ENCODE measurements around the gene MGLL.

The MGLL gene

DNA sequence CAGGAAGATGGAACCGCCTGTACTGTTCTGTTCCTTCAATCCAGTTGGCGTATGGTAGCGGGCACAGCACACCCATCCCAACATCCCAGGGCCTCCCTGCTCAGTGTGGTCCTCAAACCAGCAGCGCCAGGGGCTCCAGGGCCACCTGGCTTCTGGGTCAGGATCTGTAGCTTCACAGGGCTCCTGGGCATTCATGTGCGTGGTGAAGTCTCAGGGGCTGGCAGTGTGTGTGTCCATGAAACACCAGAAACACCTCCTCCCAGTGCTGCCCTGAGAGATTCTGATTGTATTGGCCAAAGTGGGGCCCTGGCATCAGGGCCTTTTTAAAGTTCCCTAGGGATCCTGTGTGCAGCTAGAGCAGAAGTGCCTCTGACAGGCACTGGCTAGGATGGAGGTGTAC is 107.4 kb downstream of the MGLL start:
- Histone ChIP-seq H3F3A (ENCODE audit: insufficient read depth, low read length) (no peaks in the 10 kb centered on the region), H3K4me3 (ENCODE audit: low read length) (no peak overlapping the region), H3K4me1 (ENCODE audit: low read length) (no peaks in the 10 kb centered on the region), H3K9me3 (replicated peaks; ENCODE audit: insufficient read depth, low read length) (no peaks in the 10 kb centered on the region), H3K79me2 (ENCODE audit: low read length) (no peaks in the 10 kb centered on the region), H3K27ac (ENCODE audit: low read length) (no peak overlapping the region), H3K9ac (ENCODE audit: low read length) (no peak overlapping the region), H3K4me2 (ENCODE audit: low read depth, low read length) (no peak overlapping the region), H3K36me3 (replicated peaks; ENCODE audit: insufficient read depth, low read length) (no peaks in the 10 kb centered on the region), H3K9me2 (replicated peaks; ENCODE audit: insufficient read depth, low read length) (no peaks in the 10 kb centered on the region), H3K27me3 (replicated peaks; ENCODE audit: insufficient read depth, low read length) (no peaks in the 10 kb centered on the region), H4K20me1 (ENCODE audit: insufficient read depth, low read length) (no peaks in the 10 kb centered on the region), H2AFZ (ENCODE audit: low read length) (no peak overlapping the region)
- TF ChIP-seq EZH2 (optimal IDR thresholded peaks at IDR 0.05; ENCODE audit: low read depth, low read length) (no peak), EZH2phosphoT487 (IDR thresholded peaks at IDR 0.05; ENCODE audit: low read length) (no peak)
- TF ChIP-seq, protein P1, sequence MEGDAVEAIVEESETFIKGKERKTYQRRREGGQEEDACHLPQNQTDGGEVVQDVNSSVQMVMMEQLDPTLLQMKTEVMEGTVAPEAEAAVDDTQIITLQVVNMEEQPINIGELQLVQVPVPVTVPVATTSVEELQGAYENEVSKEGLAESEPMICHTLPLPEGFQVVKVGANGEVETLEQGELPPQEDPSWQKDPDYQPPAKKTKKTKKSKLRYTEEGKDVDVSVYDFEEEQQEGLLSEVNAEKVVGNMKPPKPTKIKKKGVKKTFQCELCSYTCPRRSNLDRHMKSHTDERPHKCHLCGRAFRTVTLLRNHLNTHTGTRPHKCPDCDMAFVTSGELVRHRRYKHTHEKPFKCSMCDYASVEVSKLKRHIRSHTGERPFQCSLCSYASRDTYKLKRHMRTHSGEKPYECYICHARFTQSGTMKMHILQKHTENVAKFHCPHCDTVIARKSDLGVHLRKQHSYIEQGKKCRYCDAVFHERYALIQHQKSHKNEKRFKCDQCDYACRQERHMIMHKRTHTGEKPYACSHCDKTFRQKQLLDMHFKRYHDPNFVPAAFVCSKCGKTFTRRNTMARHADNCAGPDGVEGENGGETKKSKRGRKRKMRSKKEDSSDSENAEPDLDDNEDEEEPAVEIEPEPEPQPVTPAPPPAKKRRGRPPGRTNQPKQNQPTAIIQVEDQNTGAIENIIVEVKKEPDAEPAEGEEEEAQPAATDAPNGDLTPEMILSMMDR (IDR thresholded peaks at IDR 0.05; ENCODE audit: low read length) = no peak
- DNase-seq = no peak

- TF ChIP-seq EZH2phosphoT487 (IDR thresholded peaks at IDR 0.05; ENCODE audit: low read length) (no peak), EZH2 (optimal IDR thresholded peaks at IDR 0.05; ENCODE audit: low read depth, low read length) (no peak)
- TF ChIP-seq, protein P1 (IDR thresholded peaks at IDR 0.05; ENCODE audit: low read length) = no peak
- Histone ChIP-seq H3F3A (ENCODE audit: insufficient read depth, low read length) (no peaks in the 10 kb centered on the region), H3K79me2 (ENCODE audit: low read length) (no peaks in the 10 kb centered on the region), H4K20me1 (ENCODE audit: insufficient read depth, low read length) (no peaks in the 10 kb centered on the region), H3K27ac (ENCODE audit: low read length) (no peak overlapping the region), H2AFZ (ENCODE audit: low read length) (no peak overlapping the region), H3K9me3 (replicated peaks; ENCODE audit: insufficient read depth, low read length) (no peaks in the 10 kb centered on the region), H3K4me1 (ENCODE audit: low read length) (no peaks in the 10 kb centered on the region), H3K9ac (ENCODE audit: low read length) (no peak overlapping the region), H3K36me3 (replicated peaks; ENCODE audit: insufficient read depth, low read length) (no peaks in the 10 kb centered on the region), H3K9me2 (replicated peaks; ENCODE audit: insufficient read depth, low read length) (no peaks in the 10 kb centered on the region), H3K4me3 (ENCODE audit: low read length) (no peak overlapping the region), H3K27me3 (replicated peaks; ENCODE audit: insufficient read depth, low read length) (no peaks in the 10 kb centered on the region), H3K4me2 (ENCODE audit: low read depth, low read length) (no peak overlapping the region)
- no peak for DNase-seq
Observed at GRCh38 chr3:127714125-127714571, 108.2 kb downstream of the MGLL start.

DNA sequence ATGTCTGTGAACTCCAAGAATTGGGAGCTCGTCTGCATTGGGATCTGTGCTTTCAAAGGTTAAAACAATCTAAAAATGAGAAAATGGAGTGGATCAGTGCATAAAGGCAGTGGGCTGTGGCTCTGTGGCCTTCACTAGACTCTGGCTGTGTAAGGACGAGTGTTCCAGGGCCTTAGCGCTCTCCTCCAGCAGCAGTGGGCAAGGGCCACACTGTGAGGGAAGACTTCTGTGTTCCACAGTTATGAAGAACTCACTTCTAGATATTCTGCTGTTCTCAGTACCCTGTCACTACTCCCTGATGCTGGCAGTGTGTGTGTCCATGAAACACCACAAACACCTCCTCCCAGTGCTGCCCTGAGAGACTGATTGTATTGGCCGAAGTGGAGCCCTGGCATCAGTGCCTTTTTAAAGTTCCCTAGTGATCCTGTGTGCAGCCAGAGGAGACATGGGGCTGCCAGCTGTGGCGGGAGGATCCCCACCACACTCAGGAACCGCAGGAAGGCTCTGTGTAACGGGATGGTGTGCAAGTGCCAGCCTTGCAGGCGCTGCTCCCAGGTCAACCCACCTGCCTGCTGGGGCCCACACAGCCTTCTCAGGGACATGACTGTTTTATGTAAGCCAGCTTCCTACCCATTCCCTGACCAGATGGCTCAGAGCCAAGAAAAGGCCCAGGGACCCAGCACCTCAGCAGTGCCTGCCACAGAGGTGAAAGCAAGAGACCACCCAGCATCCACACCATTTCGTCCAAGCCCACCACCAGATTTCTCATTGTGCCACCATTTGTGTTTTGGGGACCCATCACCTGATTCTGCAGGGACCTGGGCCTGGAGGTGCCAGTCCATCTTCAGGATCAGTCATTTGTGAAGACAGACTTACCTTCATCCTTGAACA is 109.2 kb downstream of the MGLL start:
- Histone ChIP-seq H3K9ac (ENCODE audit: low read length) (no peak overlapping the region), H4K20me1 (ENCODE audit: insufficient read depth, low read length) (no peaks in the 10 kb centered on the region), H3K9me2 (replicated peaks; ENCODE audit: insufficient read depth, low read length) (no peaks in the 10 kb centered on the region), H3F3A (ENCODE audit: insufficient read depth, low read length) (no peaks in the 10 kb centered on the region), H3K27me3 (replicated peaks; ENCODE audit: insufficient read depth, low read length) (no peaks in the 10 kb centered on the region), H2AFZ (ENCODE audit: low read length) (no peak overlapping the region), H3K4me3 (ENCODE audit: low read length) (no peak overlapping the region), H3K4me1 (ENCODE audit: low read length) (no peaks in the 10 kb centered on the region), H3K4me2 (ENCODE audit: low read depth, low read length) (no peak overlapping the region), H3K27ac (ENCODE audit: low read length) (no peak overlapping the region), H3K36me3 (replicated peaks; ENCODE audit: insufficient read depth, low read length) (no peaks in the 10 kb centered on the region), H3K9me3 (replicated peaks; ENCODE audit: insufficient read depth, low read length) (no peaks in the 10 kb centered on the region), H3K79me2 (ENCODE audit: low read length) (no peaks in the 10 kb centered on the region)
- TF ChIP-seq EZH2phosphoT487 (IDR thresholded peaks at IDR 0.05; ENCODE audit: low read length) = no peak
- TF ChIP-seq, protein P1 (IDR thresholded peaks at IDR 0.05; ENCODE audit: low read length) = no peak
- TF ChIP-seq EZH2 (optimal IDR thresholded peaks at IDR 0.05; ENCODE audit: low read depth, low read length) = no peak
- DNase-seq = no peak

Measured in MM.1S (cell line).